HG03521 (cell line): Measurements from ENCODE around the gene MAN1C1.

Source experiments
- ATAC-seq: cut with Tn5 transposase; IDR thresholded peaks from one replicate; pipeline ENCODE4 v1.9.1; 2021; ENCODE audit warnings: mild to moderate bottlenecking, moderate library complexity; ENCODE audit not compliant: unreplicated experiment

MAN1C1 gene

DNA sequence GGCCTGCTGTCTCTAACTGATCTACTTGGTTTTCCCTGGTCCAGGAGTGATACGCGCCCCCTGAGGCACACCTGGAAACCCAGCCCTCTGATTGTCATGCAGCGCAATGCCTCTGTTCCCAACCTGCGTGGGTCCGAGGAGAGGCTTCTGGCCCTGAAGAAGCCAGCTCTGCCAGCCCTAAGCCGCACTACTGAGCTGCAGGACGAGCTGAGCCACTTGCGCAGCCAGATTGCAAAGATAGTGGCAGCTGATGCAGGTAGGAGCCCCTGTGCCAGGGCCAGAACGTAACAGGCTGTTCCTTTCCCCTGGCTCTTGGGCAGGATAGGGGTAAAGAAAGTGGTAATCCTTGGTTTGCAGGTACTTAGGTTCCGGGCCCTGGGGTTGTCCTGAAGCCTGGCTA lies 210.0 kb downstream of the MAN1C1 start:
- no peak for ATAC-seq

DNA sequence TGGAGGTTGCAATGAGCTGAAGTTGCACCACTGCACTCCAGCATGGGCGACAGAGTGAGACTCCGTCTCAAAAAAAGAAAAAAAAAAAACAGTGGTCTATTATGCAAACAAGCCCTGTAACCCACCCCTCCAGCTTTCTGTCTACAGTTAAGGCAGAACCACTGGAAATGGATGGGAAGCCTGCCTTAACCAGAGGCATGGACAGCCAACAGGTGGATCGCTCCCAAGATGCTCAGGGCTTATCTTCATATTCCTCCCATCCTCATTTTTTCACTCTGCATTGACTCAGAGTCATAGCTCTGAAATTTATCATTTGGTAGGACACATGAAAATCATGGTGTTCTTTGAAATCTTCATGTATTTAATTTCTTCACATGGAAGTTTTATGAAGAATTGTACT lies 211.9 kb downstream of the MAN1C1 start:
- no peak for ATAC-seq

DNA sequence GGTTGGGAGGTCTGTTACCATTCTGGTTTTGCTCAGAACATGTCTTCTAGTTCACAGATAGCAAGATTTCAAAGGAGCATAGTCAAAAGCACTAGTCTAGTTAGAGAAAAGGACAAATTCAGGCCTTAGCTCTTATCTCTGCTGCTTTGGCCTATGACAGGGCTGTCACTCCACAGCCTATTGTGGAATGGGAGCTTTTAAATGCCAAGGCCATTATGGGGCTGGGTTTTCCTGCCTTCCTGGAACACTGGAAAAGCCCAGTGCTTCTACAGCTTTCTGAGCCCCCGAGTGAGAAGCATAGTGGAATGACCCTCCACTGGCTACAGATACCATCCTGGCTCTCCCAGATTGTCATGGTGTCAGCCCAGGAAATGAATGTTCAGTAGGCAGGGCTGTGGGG lies 212.5 kb downstream of the MAN1C1 start:
- ATAC-seq, result no peak

DNA sequence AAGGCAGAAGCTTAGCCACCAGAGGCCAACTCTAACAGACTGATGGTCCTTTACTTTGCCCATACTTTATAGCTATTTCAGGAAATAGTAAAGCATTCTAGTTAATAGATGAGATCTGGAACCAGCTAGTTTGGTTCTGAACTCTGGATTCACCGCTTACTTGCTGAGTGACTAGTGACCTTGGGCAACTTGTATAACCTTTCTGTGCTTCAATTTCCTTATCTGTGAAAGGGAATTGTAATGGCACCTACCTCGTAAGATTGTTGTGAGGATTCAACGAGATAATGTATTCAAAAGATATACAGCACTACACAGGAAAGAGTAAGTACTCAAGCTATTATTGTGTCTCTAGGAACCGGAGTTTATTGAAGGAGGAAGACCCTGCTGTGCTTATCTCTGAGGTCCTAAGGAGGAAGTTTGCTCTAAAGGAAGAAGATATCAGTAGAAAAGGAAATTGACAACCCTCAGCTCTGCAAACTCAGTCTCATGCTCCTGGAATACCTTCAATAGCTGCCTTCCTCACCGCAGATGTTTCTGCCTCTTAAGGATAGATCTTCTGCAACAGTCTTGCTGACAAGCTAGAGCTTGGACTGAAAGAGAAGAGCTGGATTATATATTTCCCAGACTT lies 215.1 kb downstream of the MAN1C1 start:
- no peak for ATAC-seq

DNA sequence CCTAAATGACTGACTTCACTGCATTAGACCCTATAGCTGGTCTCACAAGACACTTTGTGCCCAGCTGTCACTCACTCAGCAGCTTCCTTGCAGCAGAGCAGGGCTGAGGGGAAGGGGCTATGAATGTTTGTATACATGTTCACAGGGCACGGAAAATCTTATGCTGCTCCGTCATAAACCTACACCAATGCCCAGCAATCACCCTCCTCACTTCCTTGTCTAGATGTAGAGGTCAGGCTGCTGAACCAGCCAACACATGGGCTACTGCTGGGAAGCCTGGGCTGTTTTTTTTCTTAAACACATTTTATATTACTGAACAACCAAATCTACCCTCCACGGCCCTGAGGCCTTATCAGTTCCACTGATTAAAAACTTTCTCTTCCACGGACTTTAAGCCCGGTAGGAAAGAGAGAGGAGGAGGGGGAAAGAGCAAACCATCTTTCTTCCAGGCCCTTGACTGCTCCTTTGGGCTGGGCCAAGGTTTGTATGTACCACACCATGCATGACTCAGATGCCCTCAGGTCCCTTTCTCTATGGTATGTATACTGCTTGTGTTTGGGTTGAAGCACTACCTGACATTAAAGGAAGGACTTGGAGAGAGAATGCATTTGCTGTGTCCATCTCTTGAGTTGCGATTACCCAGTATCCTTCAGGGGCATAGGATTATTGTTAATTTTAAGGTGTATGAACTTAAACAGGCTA lies 215.9 kb downstream of the MAN1C1 start:
- ATAC-seq, result no peak

DNA sequence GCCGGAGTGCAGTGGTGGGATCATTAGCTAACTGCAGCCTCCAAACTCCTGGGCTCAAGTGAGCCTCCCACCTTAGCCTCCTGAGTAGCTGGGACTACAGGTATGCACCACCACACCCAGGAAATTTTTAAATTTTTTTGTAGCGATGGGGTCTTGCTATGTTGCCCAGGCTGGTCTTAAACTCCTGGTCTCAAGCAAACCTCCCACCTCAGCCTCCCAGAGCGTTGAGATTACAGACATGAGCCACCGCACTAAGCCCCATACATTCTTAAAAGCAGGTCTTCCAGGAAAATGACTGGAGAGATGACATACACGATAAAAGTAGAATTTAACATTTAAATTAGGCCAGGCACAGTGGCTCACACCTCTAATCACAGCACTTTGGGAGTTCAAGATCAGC lies 216.6 kb downstream of the MAN1C1 start:
- ATAC-seq, result no peak
